ENCODE data around the gene FLOT1. TPM values are rescaled to one million over a fixed set of nuclear protein-coding genes. Genes with fewer than 3 reads are reported as not detected.
A peak's percentile ranks its signal among the peaks of the same experiment; 100 is the strongest.

The FLOT1 gene
- total and polyA plus RNA-seq, 9 of the 15 experiments (the other 6 are each of a cell fraction or from before 2014, with no cell fraction given) = 11.7 to 149 (median 118) TPM

- TF ChIP-seq HOMEZ (CRISPR knock-in tag; IDR thresholded peaks at IDR 0.05) (no peak), BRF1 (IDR thresholded peaks at IDR 0.05; ENCODE audit: borderline replicate concordance, extremely low read depth, insufficient read length) (no peak), NR4A1 (CRISPR knock-in tag; IDR thresholded peaks at IDR 0.05) (no peak), NR4A1 (tag; IDR thresholded peaks at IDR 0.05) (no peak), RCOR1 (IDR thresholded peaks at IDR 0.05; ENCODE audit: borderline replicate concordance in 1 of 2, low read depth in 2 of 2, low read length in 2 of 2) (peak; percentile 40 to 48; a peak in 1 of 4 replicates), DEAF1 (CRISPR knock-in tag; IDR thresholded peaks at IDR 0.05) (no peak), CREB3 (tag; conservative IDR thresholded peaks at IDR 0.05; ENCODE audit: low read depth) (no peak; the same call in 1 of the 2 replicates), ZNF212 (CRISPR knock-in tag; IDR thresholded peaks at IDR 0.05) (no peak), RFX1 (IDR thresholded peaks at IDR 0.05) (no peak), PTTG1 (tag; IDR thresholded peaks at IDR 0.05; ENCODE audit: low read depth) (no peak), CBFB (CRISPR knock-in tag; IDR thresholded peaks at IDR 0.05) (no peak), ZNF134 (CRISPR knock-in tag; conservative IDR thresholded peaks at IDR 0.05) (no peak), ZNF316 (IDR thresholded peaks at IDR 0.05) (peak; percentile 99), ARNT (IDR thresholded peaks at IDR 0.05) (peak; percentile 45 to 70; a peak in 3 of 4 replicates), SIN3A (IDR thresholded peaks at IDR 0.05; ENCODE audit: borderline replicate concordance in 2 of 2, control insufficient read depth in 1 of 2, low read depth in 2 of 2, low read length in 2 of 2) (peak; percentile 75 to 95; a peak in 2 of 4 replicates), U2AF1 (optimal IDR thresholded peaks at IDR 0.05; ENCODE audit: low read depth, low read length) (no peak), NR1H2 (CRISPR knock-in tag; IDR thresholded peaks at IDR 0.05) (no peak), SETDB1 (IDR thresholded peaks at IDR 0.05; ENCODE audit: low read length) (peak; percentile 30), ZBTB17 (CRISPR knock-in tag; IDR thresholded peaks at IDR 0.05) (peak; percentile 63), ZNF12 (CRISPR knock-in tag; IDR thresholded peaks at IDR 0.05) (0 out of 2 replicates have a peak, but pooled peaks have one; percentile 16), L3MBTL2 (IDR thresholded peaks at IDR 0.05) (peak; percentile 67), MCM5 (IDR thresholded peaks at IDR 0.05; ENCODE audit: low read depth) (no peak), ZNF184 (CRISPR knock-in tag; IDR thresholded peaks at IDR 0.05) (no peak)
- TF ChIP-seq, protein P1, sequence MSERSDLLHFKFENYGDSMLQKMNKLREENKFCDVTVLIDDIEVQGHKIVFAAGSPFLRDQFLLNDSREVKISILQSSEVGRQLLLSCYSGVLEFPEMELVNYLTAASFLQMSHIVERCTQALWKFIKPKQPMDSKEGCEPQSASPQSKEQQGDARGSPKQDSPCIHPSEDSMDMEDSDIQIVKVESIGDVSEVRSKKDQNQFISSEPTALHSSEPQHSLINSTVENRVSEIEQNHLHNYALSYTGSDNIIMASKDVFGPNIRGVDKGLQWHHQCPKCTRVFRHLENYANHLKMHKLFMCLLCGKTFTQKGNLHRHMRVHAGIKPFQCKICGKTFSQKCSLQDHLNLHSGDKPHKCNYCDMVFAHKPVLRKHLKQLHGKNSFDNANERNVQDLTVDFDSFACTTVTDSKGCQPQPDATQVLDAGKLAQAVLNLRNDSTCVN (CRISPR knock-in tag; IDR thresholded peaks at IDR 0.05) = peak; percentile 30; the same call in 1 of the 2 replicates
Observed at GRCh38 chr6:30719791-30720737, 22.4 kb downstream of the FLOT1 start, which contains the start of gene TUBB (continued).
